ENCODE data around the gene TPSD1. TPM values are rescaled to one million over a fixed set of nuclear protein-coding genes. Genes with fewer than 3 reads are reported as not detected.
"Not testable (repeated sequence)": the region's sequence is repeated elsewhere in the genome, so short reads cannot be mapped to it uniquely, and the experiment has no call there.

TPSD1 gene
- total RNA-seq, 1 experiment from 2014 or later = not detected

GRCh38 chr16:1225051-1225451, 30.8 kb upstream of the TPSD1 start, which contains the start of gene TPSG1:
Gene TPSG1 (minus strand): TSS chr16:1225268. CDS start chr16:1225252, 16 bp downstream.
- Histone ChIP-seq H3T11ph (ENCODE audit: low read length) (no peak within 1 kb of the TSS), H2AFZ (ENCODE audit: low read length) (no peak within 1 kb of the TSS), H4K8ac (replicated peaks; ENCODE audit: insufficient read length, low read depth, low read length) (no peak within 1 kb of the TSS), H3K23me2 (ENCODE audit: insufficient read length, low read depth, low read length, poor library complexity, severe bottlenecking) (no peaks in the 10 kb centered on the region), H3K79me2 (ENCODE audit: insufficient read depth, low read length) (no peaks in the 10 kb centered on the region), H3K27me3 (ENCODE audit: insufficient read depth, low read length) (no peaks in the 10 kb centered on the region), H2BK15ac (ENCODE audit: low read depth, low read length) (no peak within 1 kb of the TSS), H3K9ac (ENCODE audit: extremely low read depth, insufficient read length, low read length) (no peak within 1 kb of the TSS), H4K20me1 (ENCODE audit: control insufficient read depth, insufficient read depth, insufficient read length) (no peaks in the 10 kb centered on the region), H3K14ac (ENCODE audit: insufficient read depth, low read length) (no peak within 1 kb of the TSS; the same call in 1 of the 2 replicates), H2BK20ac (ENCODE audit: low read depth, low read length, poor library complexity, severe bottlenecking) (no peak within 1 kb of the TSS), H3K56ac (ENCODE audit: insufficient read length, low read depth, low read length) (no peak within 1 kb of the TSS), H3K4me2 (ENCODE audit: insufficient read depth, insufficient read length, low read length) (no peak within 1 kb of the TSS), H2BK120ac (ENCODE audit: low read depth, low read length, poor library complexity, severe bottlenecking) (no peak within 1 kb of the TSS), H3K4ac (ENCODE audit: low read depth, low read length) (no peak within 1 kb of the TSS), H3K4me1 (ENCODE audit: insufficient read depth, low read length) (no peaks in the 10 kb centered on the region), H4K91ac (ENCODE audit: insufficient read length, low read depth, low read length) (no peak within 1 kb of the TSS), H3K23ac (ENCODE audit: insufficient read length, low read depth, low read length) (no peak within 1 kb of the TSS), H3K18ac (ENCODE audit: insufficient read length, low read depth, low read length) (no peak within 1 kb of the TSS), H2AK5ac (ENCODE audit: insufficient read length, low read length) (no peak within 1 kb of the TSS), H4K5ac (ENCODE audit: insufficient read length, low read depth, low read length) (no peak within 1 kb of the TSS), H2BK5ac (ENCODE audit: insufficient read length, low read length) (no peak within 1 kb of the TSS), H3K9me3 (ENCODE audit: control insufficient read depth, low read depth, low read length) (no peaks in the 10 kb centered on the region), H3K27ac (ENCODE audit: insufficient read length, low read depth, low read length) (no peak within 1 kb of the TSS), H3K79me1 (ENCODE audit: insufficient read depth, low read depth, low read length, poor library complexity, severe bottlenecking) (no peaks in the 10 kb centered on the region), H2BK12ac (ENCODE audit: insufficient read length, low read depth, low read length) (no peak within 1 kb of the TSS)
- no peak for DNase-seq
- no peak within 1 kb of the TSS; a peak in 1 of 5 replicates for H3K4me3 Mint-ChIP-seq
- no CpG with 5 or more reads among the region's 10 CpGs for WGBS (ENCODE audit: extremely low coverage, insufficient read length, low lambda C conversion rate)
- H3K27me3 Mint-ChIP-seq (ENCODE audit: low read depth) = peaks cover 12% of the 10 kb centered on the region
- peaks cover 0 to 2% of the 10 kb centered on the region in 2 experiments; a peak in 1 of 4 replicates for H3K4me1 Mint-ChIP-seq
- peak within 1 kb of the TSS in 1 of 3 experiments; percentile 51; a peak in 2 of 7 replicates for H3K27ac Mint-ChIP-seq
- H3K9me3 Mint-ChIP-seq = peaks cover 0 to 3% of the 10 kb centered on the region in 2 experiments; a peak in 1 of 5 replicates
- H3K36me3 Mint-ChIP-seq (ENCODE audit: insufficient read depth in 1 of 3, low read depth in 3 of 3) = peaks cover 5 to 9% (median 9%) of the 10 kb centered on the region in 3 experiments; a peak in 5 of 7 replicates
- no peak for TF ChIP-seq CTCF (conservative IDR thresholded peaks at IDR 0.05)

- H3K18ac ChIP-seq (ENCODE audit: insufficient read length, low read depth, low read length); H3K23me2 ChIP-seq (ENCODE audit: insufficient read length, low read depth, low read length, poor library complexity, severe bottlenecking); H4K5ac ChIP-seq (ENCODE audit: insufficient read length, low read depth, low read length); H2BK15ac ChIP-seq (ENCODE audit: low read depth, low read length); H3K4me1 Mint-ChIP-seq; H3K27ac ChIP-seq (ENCODE audit: insufficient read length, low read depth, low read length); H2BK20ac ChIP-seq (ENCODE audit: low read depth, low read length, poor library complexity, severe bottlenecking); H2AFZ ChIP-seq (ENCODE audit: low read length); H3K9me3 ChIP-seq (ENCODE audit: control insufficient read depth, low read depth, low read length); H2AK5ac ChIP-seq (ENCODE audit: insufficient read length, low read length); H3K14ac ChIP-seq (ENCODE audit: insufficient read depth, low read length); H3K79me1 ChIP-seq (ENCODE audit: insufficient read depth, low read depth, low read length, poor library complexity, severe bottlenecking); H3K4me2 ChIP-seq (ENCODE audit: insufficient read depth, insufficient read length, low read length); H2BK12ac ChIP-seq (ENCODE audit: insufficient read length, low read depth, low read length); H3K4me3 Mint-ChIP-seq; H3K9me3 Mint-ChIP-seq; H2BK5ac ChIP-seq (ENCODE audit: insufficient read length, low read length); H3K36me3 Mint-ChIP-seq (ENCODE audit: insufficient read depth in 1 of 3, low read depth in 3 of 3); H3K4me1 ChIP-seq (ENCODE audit: insufficient read depth, low read length); DNase-seq; H3K79me2 ChIP-seq (ENCODE audit: insufficient read depth, low read length); H3K27me3 ChIP-seq (ENCODE audit: insufficient read depth, low read length); H3K23ac ChIP-seq (ENCODE audit: insufficient read length, low read depth, low read length); H3K4ac ChIP-seq (ENCODE audit: low read depth, low read length); H3K56ac ChIP-seq (ENCODE audit: insufficient read length, low read depth, low read length); H4K20me1 ChIP-seq (ENCODE audit: control insufficient read depth, insufficient read depth, insufficient read length); H3K9ac ChIP-seq (ENCODE audit: extremely low read depth, insufficient read length, low read length); H4K91ac ChIP-seq (ENCODE audit: insufficient read length, low read depth, low read length); H3T11ph ChIP-seq (ENCODE audit: low read length); H2BK120ac ChIP-seq (ENCODE audit: low read depth, low read length, poor library complexity, severe bottlenecking); H4K8ac ChIP-seq (replicated peaks; ENCODE audit: insufficient read length, low read depth, low read length): not testable (repeated sequence)
- peaks cover 17% of the 10 kb centered on the region for H3K27me3 Mint-ChIP-seq (ENCODE audit: low read depth)
- H3K27ac Mint-ChIP-seq = peak overlapping the region in 1 of 3 experiments; percentile 51; a peak in 2 of 7 replicates
- no CpG with 5 or more reads among the region's 24 CpGs for WGBS (ENCODE audit: extremely low coverage, insufficient read length, low lambda C conversion rate)
These were observed 30.0 kb upstream of the TPSD1 start for GRCh38 chr16:1225728-1226311.
